Stimulated activated naive CD4-positive, alpha-beta T cell (primary cell): ENCODE measurements around the gene OR8B8.
"Not testable (repeated sequence)": the region's sequence is repeated elsewhere in the genome, so short reads cannot be mapped to it uniquely, and the experiment has no call there.

Experiments used
- DNase-seq, 6 experiments: peaks; one replicate each; lab custom pipeline; 2025; lab: John Stamatoyannopoulos, UW

Gene OR8B8

DNA sequence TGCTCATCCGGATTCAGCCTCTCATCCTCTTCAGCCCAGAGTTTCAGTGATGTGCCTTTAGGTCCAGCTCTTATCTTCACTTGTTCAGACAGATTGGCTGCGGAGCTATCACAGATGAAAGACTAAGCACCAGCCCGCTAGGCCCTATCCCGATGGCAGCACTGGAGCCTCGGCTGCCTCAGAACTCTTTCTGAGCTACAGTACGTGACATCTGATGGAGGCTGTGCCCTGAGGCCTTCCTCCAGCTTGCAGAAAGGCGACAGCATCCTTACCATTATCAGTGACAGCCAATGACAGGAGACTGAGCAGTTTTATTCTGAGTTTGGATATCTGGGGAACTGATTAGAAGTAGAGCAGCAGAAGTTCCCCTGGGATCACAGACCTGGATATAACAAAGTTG, 4.0 kb downstream of the OR8B8 start:
- no peak for DNase-seq

DNA sequence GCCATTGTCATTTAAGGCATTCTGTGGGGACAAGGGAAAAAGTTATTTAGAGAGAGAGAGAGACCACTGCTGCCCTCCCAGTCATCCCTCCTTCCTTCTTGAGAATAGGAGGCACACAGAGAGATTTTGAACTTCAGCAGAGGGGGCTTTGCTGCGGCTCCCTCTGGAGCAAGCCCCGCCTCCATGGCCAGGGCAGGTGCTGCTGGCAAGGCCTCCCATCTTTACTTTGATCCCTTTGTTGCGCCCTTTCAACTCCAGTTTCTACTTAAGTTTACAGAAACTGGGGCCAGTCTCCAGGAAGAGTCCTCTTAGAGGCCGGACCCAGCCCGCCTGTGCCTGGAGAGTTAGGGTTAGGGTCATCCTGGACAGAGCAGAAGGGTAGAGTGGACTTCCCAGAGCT, 4.4 kb downstream of the OR8B8 start:
- no peak for DNase-seq

DNA sequence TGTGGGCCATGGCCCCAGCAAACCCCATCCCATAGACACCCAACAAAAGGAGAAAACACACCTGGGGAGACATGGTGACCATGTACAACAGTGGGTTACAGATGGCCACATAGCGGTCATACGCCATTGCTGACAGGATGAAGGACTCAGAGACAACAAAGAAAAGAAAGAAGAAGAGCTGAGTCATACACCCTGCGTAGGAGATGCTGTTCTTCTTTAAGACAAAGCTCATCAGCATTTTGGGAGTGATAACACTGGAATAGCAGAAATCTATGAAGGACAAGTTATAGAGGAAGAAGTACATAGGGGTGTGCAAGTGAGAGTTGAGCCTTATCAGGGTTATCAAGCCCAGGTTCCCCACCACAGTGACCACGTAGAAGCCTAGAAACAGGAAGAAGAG, 4.9 kb downstream of the OR8B8 start:
- DNase-seq, result no peak

DNA sequence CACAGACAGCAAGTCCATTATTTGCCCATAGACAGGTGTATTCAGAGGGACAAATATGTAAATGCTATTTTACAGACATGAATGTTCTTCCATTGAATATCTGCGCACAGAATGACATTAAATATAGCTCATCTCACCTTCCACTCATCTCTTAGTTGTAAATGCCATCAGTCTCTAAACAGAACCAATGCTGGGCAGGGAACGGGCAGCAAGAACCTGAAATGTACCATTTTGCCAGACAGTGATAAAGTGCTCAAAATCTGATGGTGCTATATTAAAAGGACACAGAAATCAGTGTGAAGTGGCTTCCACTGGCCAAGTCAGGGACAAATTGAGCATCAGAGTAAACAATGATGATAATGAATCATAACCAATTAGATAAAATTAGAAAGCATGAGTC, 10.8 kb downstream of the OR8B8 start:
- DNase-seq, result no peak

DNA sequence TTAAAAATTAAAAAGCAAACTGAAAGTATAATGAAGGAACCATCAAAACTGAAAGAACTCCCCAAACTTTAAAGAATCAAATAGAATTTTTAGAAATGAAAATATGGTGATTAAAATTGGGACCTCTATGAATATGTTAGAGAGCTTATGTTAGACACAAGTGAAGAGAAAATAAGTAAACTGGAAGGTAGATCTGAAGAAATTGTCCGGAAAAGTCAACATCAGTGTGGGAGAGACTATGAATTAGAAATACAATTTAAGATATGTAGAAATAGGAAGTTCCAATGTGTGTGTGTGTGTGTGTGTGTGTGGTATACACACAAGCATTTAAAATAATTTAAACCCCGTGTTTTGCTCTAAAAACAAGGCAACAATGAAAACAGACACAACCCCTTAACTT, 15.9 kb downstream of the OR8B8 start:
- no peak for DNase-seq

DNA sequence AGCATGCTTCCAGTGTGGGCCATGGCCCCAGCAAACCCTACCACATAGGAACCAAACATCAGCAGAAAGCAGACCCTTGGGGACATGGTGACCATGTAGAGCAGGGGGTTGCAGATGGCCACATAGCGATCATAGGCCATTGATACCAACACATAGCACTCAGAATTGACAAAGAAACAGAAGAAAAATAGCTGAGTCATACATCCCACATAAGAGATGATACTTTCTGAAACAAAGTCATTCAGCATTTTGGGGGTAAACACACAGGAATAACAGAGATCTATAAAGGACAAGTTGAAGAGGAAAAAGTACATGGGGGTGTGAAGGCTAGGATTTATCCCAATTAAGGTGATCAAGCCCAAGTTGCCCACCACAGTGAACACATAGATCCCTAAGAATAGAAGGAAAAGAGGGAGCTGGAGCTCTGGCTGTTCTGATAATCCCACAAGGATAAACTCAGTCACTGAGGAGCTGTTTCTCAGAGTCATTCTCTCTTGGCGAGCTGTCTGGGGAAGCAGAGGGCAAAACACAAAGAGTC, 21.0 kb downstream of the OR8B8 start, which contains the start of gene OR8B4:
TSS of gene OR8B4 (minus strand) at position 488 of the 538 bp plus-strand sequence. CDS start at position 488, 0 bp downstream.
- DNase-seq, result no peak

DNA sequence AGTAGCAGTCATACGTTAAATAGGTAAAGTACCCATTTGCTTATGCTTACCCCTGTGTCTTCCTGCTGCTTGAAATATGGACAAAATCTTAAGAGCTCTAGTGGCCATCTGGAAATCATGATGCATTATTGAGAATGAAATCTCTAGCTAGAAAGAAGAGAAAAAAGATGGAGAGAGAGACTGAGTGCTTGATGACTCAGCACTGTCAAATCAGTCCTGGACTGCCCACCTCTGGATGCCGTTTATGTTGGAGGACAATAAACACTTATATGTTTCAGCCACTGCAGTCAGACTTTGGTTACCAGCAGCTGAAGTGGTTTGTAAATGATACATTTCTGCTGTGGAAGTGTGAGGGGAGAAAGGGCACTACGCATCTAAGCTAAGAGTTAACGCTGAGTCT, 24.5 kb downstream of the OR8B8 start:
- no peak for DNase-seq

DNA sequence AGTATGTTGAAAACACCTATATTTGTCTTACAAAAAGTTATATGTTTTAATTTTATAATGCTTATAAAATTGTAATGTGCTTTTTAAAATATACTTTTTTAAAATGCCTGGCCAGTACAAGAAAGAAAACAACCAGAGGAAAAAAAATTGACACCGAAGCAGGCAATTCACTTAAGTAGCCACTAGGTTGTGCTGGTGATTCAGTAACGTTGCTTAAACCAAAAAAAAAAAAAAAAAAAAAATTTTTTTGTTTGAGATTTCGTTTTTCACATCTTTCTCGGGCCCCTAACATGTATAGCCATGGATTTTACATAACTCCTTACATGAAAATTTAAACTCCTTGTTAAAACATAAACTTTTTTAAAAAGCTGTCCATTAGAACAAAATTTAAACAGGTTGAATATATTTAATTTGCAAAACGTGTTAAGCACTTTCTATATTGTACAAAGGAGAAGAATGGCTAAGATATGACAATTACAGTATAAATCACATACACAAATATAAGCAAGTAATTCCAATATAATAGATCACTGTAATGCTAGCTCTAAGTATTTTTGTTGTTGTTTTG, 30.1 kb downstream of the OR8B8 start:
- DNase-seq, result peak in 1 of 6 experiments; percentile 16

DNA sequence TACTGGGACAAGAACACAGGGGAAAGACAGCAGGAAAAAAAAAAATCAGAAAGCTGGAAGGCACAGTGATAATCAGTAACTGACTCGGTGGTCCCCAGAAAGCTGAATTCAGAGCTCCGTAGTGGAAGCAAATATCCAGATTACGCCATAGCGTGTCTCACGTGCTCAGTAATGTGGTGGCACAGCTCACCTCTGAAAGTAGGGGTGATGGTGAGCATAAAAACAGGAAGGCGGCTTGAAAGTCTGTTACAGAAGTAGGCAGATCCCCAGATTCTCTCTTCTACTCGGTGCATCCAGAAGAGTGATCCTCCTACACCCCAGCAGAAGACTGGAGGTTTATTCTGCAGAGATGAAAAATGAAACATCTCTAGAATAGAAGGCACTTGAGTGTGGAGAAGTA, 35.6 kb downstream of the OR8B8 start:
- no peak for DNase-seq

DNA sequence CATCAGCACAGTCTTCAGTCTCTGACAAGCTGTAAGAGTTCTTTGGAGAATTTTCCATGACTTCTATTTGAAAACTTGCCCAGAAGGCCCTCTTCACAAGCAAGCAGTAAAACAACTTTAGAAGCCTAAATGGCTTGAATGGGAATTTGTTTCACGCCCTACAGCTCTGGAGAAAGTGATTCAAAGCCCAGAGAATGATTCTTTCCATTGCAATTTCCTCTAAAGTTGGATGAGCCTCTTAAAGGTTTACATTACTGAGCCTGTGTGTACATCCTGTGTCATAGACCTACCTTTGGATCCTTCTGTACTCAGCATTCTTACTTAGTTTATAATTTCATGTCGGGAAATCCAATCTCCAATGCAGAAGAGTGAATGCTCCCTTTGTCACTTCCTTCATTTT, 39.9 kb downstream of the OR8B8 start:
- DNase-seq, result no peak

DNA sequence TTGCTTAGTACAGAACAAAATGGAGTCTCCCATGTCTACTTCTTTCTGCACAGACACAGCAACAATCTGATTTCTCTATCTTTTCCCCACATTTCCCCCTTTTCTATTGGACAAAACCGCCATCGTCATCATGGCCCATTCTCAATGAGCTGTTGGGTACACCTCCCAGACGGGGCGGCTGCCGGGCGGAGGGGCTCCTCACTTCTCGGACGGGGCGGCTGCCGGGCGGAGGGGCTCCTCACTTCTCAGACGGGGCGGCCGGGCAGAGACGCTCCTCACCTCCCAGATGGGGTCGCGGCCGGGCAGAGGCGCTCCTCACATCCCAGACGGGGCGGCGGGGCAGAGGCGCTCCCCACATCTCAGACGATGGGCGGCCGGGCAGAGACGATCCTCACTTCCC, 42.3 kb downstream of the OR8B8 start:
- not testable (repeated sequence) for DNase-seq

DNA sequence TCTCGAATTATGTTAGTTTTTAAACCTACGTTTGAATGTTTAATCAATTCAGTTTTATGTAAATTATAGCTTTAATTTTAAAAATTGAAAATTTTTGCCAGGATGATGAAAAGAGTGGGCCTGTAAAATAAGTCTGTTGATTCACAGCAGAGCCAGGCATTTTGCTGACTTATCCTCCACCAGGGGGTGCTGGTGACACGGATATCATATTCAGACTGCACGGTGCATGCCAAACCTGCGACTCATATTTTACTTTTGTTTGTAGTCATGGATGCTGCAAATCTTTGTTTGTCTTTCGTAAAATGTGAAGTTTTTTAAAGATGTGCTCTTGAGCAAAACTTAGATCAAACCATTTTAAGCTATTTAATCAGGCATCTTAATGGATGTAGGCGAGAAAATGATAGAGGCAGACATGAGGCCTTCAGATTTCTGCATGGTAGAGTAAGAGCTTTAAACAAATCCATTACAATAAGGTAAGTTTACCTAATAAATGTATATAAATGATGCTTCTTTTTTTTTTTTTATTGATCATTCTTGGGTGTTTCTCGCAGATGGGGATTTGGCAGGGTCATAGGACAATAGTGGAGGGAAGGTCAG, 43.1 kb downstream of the OR8B8 start:
- peak in 1 of 6 experiments; percentile 8 for DNase-seq

DNA sequence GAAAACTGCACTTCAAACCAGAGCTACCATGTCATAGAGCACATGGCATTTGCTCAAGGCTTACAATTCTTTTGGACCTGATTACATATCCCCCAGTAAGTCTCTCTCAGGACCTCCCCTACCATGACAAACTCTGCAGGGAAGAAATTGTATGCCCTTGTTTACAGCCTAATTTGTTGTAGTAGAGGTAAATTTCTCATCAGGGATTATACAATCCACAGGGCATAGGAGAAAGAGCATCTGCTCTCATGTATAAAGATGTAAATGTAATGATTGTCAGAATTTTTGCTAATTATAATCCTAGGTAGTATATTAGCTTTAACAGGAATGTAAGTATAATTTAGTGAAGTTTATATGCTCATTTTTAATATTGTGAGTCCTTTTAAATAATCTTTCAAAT, 46.6 kb downstream of the OR8B8 start, which contains the start of gene OR8B3:
TSS of gene OR8B3 (minus strand) at position 101 of the 400 bp plus-strand sequence. CDS start 1,673 bp downstream, outside the sequence.
- no peak for DNase-seq

DNA sequence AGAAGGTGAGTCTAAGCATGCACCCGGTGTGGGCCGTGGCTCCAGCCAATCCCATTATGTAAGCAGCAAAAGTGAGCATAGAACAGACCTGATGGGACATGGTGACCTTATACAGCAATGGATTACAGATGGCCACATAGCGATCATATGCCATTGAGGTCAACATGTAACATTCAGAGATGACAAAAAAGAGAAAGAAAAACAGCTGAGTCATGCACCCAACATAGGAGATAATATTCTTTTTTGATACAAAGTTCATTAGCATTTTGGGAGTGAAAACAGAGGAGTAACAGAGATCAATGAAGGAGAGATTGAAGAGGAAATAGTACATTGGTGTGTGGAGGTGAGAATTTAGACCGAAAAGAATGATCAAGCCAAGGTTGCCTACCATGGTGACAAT, 48.6 kb downstream of the OR8B8 start:
- DNase-seq, result not testable (repeated sequence)

DNA sequence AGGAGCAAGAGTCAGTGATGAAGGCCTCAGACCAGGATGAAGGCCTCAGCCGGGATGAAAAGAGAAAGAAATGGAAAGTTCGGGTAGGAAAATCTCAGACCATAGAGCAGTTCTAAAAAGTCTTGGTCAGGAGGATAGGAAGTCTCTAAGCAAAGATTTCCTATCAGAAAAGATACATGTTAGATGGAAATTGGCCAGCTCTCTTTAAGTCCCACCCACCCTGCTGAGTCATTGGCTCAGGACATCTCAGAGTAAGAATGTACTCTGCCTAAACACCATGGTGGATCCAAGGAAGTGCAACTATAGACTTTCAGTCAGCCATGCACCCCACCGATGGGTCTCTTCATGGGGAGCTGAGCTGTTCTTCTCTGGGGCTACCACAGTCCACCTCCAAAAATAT, 51.1 kb downstream of the OR8B8 start:
- no peak for DNase-seq
